Ammon's horn (tissue), 1 donor: ENCODE data around the gene COL4A2.

Source experiments
- DNase-seq: peaks from one replicate; pipeline ENCODE4 v3.0.0-alpha.2; 2016; ENCODE audit warnings: low spot score

Gene COL4A2

DNA sequence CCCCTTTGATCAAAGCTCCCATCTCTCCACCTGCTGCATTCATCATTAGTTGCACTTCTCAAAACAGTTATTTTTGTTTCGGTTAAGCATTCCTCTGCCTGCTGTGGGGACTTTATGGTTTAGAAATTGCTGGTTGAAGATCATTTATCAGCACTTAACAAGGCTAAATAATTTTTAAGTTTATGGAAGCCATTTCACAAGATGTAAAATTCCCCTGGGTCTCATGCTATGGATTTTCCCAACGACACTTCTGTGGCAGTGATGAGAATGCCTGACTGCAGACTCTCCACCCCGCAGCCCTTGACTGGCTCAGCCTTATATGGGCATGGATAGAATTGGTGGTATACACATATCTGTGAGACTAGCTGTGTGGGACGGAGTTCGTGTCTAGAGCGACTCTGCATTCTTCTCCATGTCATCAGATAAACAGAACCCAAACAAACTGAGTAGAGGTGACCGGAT, 52.8 kb downstream of the COL4A2 start:
- DNase-seq = no peak

DNA sequence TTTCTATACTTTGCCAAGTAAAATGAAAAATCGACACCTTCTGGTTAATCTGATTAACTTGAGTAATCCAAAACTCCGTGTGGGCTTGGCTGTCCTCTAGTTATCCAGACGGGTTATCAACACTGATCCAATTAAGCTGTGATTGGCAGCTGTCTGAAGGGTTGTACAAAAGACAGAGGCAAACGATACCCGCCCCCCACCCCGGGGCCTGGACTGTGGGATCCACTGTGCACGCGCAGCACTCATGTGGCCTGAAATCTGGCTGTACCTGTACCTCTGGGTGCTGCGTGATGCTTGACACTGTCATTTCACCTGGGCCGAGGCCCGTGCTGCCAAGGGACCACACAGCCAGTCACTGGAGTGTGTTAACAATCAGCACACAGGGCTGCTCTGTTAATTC, 53.5 kb downstream of the COL4A2 start:
- DNase-seq = no peak

DNA sequence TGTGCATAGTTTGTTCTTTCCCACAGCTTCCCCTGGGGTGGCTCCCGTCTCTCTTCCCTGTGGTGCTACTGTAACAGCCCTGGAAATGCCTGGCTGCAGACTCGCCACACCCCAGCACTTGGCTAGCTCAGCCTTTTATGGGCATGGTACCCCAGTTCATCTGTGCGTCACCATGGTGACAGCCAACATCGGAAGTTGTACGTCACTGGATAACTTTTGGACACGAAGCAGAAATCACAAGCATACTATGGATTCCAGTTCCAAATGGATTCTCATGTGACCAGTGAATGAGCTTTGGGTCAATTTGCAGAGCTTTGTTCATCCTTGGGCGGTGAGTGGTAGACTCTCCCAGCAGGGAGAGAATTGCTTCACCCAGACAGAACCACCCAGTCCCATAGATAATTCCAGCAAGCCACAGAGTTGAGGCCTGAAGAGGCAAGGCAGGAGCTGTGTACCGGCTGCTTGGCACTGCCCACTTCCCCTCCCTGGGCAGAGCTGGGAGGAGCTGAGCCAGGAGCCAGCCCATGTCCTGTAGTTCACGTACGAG, 54.4 kb downstream of the COL4A2 start:
- peak; percentile 34 for DNase-seq

GRCh38 chr13:110363010-110363409, 55.9 kb downstream of the COL4A2 start:
- DNase-seq = no peak

DNA sequence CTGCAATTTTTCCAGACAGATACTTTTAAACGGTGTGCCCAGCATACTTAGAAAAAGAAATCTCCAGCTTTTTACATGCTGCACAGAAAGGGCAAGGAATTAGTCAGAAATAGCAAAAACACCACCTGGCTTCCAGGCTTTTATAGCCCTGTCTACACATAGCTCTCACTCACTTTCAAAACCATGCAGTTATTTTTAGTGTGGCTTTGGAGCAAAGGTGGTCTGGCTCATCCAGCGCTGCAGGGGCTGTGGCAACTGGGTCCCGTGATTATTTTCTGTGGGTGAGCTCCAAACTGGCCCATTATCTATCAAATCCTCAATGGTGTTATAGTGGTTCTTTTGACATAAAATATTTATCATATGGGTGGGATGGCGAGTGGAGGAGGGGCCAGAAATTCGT, 57.0 kb downstream of the COL4A2 start:
- DNase-seq = no peak

DNA sequence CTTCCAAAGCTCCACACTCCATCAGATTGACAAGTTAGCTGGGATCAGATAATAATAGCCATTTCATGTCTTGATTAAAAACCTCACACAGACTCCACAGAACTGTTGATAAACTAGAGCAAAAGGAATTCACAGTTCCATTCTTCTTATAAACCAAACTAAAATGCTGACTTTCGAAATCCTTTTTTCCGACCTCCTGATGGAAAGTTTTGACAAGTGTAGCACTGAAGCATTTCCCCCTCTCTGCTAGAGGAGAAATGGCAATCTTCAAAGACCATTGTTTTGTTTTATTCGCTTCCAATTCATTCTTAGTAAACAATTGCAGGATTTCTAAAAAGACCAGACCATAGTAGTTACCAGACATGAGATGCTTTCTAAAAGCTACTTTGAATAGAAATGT, 58.8 kb downstream of the COL4A2 start:
- DNase-seq = no peak

GRCh38 chr13:110366733-110367132, 59.6 kb downstream of the COL4A2 start:
- no peak for DNase-seq

- no peak for DNase-seq
Observed at GRCh38 chr13:110367620-110368019, 60.5 kb downstream of the COL4A2 start.

DNA sequence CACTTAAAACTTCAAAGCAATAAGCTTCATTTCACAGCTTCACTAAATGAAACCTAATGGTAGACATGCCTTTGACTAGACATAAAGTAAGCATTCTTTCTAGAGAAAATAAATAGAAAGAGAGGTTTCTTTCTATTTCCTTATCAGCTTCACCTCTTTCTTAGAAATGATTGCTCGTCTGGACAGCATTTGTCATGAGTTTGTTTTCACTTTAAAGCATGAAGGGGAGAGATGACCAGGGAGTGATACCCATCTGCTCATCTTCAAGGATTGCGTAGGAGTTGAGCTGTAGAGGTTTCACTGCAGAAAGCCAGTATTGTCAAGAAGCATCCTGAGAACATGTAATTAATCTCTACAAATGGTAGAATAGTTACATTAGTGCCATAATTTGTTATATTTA, 61.3 kb downstream of the COL4A2 start:
- DNase-seq = no peak

GRCh38 chr13:110369400-110369799, 62.3 kb downstream of the COL4A2 start:
- no peak for DNase-seq

DNA sequence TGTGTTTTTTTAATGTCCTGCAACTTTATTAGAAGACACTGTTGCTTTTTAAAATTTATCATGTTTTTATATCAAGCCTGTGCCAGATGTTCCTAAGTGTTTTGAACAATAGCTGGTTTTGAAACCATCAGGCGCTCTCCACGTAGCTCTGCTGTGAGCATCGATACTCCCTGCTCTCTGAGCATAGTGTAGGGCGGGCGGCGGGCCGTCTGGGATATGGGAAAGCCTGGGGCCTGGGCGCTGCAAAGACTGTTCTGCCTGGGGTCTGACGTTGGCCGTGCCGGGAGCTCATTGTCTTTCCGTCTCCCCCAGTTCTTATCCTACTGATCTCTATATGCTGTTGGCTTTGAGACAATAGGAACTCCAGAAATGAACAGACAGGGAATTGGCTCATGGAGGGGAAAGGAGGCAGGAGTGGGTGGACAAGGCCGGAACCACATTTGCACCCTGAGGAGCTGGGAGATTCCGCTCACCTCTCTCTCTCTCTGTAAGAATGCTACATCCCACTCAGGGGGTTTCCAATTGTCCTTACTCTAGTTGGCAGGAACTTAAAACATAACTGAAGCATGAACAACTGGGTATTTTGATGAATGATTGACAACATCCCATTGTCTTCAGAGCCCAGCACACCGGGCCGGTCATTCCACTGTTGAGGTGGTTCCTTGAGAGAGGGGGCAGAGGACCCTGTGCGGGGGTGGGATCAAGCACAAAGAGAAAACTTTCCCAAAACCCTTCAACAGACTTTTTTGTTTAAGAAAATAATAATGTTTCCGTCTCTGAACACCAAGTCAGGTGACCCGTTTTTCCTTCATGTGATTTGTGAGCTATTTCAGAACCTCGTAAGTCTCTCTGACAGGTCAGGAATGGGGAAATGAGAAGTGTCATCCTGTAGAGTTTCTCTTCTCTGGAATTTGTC, 64.7 kb downstream of the COL4A2 start:
- DNase-seq = no peak

GRCh38 chr13:110372676-110373075, 65.6 kb downstream of the COL4A2 start:
- no peak for DNase-seq

GRCh38 chr13:110373617-110374016, 66.5 kb downstream of the COL4A2 start:
- DNase-seq = no peak

DNA sequence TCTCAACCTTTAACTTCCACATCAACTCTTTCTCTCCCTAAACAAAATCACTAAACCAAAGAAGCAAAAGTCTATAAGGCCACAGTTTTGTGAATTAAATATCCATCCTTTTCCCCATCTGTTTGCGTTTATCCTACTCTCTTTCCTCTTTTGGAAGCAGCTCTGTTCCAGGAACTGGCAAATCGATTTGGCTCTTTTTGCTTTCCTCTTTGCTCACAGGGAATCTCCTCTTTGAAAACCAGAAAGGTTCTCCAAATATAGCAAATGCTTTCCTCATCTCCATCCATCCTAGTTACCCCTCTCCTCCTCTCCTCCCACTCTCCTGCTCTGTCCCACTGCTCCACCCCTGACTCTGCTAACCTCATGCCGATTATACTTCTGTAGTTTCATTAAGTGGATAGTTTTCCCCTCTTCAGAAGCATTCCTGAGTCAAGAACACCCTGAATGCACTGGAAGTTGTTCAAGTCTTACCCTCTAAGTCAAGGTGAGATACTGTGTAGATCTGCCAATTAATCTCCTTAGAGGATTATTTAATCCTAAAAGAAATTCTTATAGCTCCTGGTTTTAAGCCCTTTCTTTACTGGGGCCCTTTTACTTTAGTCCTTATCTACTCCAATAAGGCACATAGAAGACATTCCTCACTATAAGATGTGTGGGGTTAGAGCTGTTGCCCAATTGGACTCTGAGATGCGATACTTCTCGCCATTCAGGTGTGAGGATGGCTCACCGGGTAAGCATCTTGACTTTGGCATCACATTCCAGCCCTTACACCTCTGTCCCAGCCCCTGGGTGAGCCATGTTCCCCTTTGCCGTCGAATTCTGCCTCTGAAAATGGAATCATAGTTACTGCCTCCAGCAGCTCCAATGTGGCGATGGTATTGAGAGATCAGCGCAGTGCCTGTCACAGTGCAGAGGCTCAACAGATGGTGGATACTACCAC, 67.6 kb downstream of the COL4A2 start:
- DNase-seq = no peak

DNA sequence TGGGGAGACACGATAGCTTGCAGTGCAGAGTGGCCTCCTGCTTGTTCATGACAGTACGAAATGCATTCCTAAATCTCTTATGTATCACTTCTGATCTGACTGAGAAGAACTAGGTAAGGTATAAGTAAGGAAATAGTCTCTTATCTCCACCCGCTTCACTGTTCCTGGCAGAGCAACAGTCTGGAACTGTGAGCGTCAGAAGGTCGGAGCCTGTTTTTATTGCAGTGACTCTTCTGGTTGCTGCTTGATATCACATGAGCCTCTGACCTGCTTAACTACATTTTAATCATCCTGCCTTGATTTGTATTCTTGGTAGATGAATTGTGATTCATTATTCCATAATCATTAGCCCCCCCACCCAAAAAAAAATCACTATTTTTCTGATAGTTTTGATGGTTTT, 69.0 kb downstream of the COL4A2 start:
- DNase-seq = no peak

DNA sequence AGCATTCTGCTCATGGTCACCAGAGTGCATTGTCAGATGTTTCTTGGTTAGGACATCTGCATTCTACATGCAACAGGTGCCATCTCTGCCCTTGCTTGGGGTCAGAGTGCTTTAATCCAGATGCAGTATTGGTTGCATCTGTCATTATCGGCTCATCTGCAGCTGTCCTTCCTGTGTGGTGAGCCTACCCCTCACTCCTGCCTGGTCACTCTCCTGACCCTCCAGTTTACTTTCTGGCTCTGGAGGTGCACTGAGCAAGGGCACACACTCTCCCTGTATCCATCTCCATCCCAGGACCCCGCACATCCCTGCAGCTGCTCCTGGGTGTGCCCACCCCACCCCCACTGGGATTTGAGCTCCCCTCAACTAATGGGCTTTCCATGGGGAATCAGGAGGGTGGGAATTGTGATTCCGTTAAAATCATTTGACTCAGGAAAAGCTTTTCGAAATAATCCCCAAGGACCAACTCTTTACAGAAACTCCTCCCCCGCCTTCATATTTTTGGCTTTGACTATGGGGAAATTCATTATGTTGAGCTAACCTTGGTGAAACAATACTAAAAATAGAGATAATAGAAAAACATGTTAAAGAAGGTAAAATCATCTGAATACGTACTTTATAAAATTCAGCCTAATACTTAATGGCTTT, 70.2 kb downstream of the COL4A2 start:
- no peak for DNase-seq

- no peak for DNase-seq
Observed at GRCh38 chr13:110377826-110378201, 70.7 kb downstream of the COL4A2 start.

GRCh38 chr13:110379358-110379757, 72.3 kb downstream of the COL4A2 start:
- no peak for DNase-seq

- no peak for DNase-seq
Observed at GRCh38 chr13:110379905-110380341, 72.8 kb downstream of the COL4A2 start.

DNA sequence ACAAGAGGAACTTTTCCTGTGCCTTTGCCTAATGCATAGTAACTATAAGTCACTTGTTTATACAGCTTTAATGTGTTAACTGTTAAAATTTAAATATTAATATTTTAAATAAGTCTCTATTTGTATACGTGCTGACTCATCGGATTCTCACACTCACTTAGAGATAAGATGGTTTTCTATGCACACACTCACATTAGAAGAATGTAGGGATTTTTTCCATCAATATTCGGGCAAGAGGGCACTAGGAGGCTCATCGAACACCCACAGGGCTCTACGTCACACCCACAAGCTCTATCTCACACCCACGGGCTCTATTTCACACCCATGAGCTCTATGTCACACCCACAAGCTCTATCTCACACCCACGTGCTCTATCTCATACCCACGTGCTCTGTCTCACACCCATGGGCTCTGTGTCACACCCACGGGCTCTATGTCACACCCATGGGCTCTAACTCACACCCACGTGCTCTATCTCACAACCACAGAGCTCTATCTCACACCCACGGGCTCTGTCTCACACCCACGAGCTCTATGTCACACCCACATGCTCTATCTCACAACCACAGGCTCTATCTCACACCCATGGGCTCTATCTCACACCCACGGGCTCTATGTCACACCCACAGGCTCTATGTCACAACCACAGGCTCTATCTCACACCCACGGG, 73.4 kb downstream of the COL4A2 start:
- DNase-seq = no peak

DNA sequence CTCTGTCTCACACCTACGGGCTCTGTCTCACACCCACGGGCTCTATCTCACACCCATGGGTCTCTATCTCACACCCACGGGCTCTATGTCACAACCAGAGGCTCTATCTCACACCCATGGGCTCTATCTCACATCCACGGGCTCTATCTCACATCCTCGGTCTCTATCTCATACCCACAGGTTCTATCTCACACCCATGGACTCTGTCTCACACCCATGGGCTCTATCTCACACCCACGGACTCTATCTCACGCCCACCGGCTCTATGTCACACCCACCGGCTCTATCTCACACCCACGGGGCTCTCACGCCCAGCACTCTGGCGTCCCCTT, 73.9 kb downstream of the COL4A2 start:
- DNase-seq = no peak

DNA sequence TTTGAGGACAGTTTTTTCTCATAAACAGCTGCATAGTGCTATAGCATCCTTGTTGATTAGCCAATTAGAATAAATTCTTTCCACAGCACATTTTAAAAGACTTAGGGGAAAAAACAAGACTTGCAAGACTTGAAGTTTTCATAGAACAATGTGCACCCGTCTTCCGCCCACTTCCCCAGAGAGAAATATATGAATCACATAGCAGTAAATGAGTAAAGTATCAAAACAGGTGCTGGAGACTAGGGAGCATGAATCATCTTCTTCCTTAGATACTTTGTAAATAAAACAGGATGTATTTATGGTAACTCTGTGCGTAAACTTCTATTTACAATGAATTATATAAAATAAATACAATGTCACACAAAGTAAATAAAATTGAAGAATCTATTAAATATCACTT, 75.1 kb downstream of the COL4A2 start:
- no peak for DNase-seq
